Retinal pigment epithelial cell (primary cell): ENCODE results near the gene UCHL3.

Experiments
- DNase-seq: peaks from one replicate; pipeline ENCODE4 v3.0.0-alpha.2; 2010; ENCODE audit warnings: low read depth
- H3K4me3 ChIP-seq: 2 replicates; pipeline ENCODE4 v1.5.1; 2011; ENCODE audit warnings: mild to moderate bottlenecking, low read length, control low read depth, moderate library complexity
- CTCF ChIP-seq: conservative IDR thresholded peaks from 2 replicates; pipeline ENCODE4 v1.5.1; 2011; ENCODE audit warnings: low read depth, low read length, control low read depth, inconsistent platforms

Gene UCHL3

DNA sequence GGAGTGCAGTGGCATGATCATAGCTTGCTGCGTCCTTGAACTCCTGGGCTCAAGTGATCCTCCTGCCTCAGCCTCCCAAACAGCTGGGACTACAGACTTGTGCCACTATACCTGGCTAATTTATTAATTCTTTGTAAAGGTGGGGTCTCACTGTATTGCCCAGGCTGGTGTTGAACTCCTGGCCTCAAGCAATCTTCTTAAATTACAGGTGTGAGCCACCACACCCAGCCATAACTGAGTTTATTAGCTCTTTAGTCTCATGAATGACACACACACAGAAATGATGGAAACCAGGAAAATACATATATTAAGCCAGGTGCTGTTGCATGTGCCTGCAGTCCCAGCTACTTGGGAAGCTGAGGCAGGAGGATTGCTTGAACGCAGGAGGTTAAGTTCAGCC is 53.4 kb downstream of the UCHL3 start:
- no peak for TF ChIP-seq CTCF
- no peak overlapping the region for H3K4me3 ChIP-seq
- no peak for DNase-seq

GRCh38 chr13:75607447-75607846 is 57.9 kb downstream of the UCHL3 start:
- no peak for TF ChIP-seq CTCF
- H3K4me3 ChIP-seq, result no peak overlapping the region
- DNase-seq, result no peak

- no peak for DNase-seq
- no peak overlapping the region for H3K4me3 ChIP-seq
- TF ChIP-seq CTCF, result no peak
These were observed 60.9 kb downstream of the UCHL3 start for GRCh38 chr13:75610466-75610865.

GRCh38 chr13:75612354-75612753 is 62.8 kb downstream of the UCHL3 start:
- no peak overlapping the region for H3K4me3 ChIP-seq
- no peak for TF ChIP-seq CTCF
- DNase-seq, result no peak

- DNase-seq, result no peak
- no peak for TF ChIP-seq CTCF
- no peak overlapping the region for H3K4me3 ChIP-seq
These were observed 67.6 kb downstream of the UCHL3 start for GRCh38 chr13:75617230-75617629.

- TF ChIP-seq CTCF, result no peak
- no peak overlapping the region for H3K4me3 ChIP-seq
- no peak for DNase-seq
These were observed 68.7 kb downstream of the UCHL3 start for GRCh38 chr13:75618308-75618707.

- H3K4me3 ChIP-seq, result no peak overlapping the region
- TF ChIP-seq CTCF, result no peak
- DNase-seq, result no peak
These were observed 70.4 kb downstream of the UCHL3 start for GRCh38 chr13:75620020-75620419.
